GM19238 (cell line): ENCODE results near the gene PTF1A.
"Not testable (repeated sequence)": the region's sequence is repeated elsewhere in the genome, so short reads cannot be mapped to it uniquely, and the experiment has no call there.

Experiments used
- DNase-seq: peaks from one replicate; pipeline ENCODE4 v3.0.0; 2011; ENCODE audit warnings: low spot score; ENCODE audit not compliant: insufficient read length

PTF1A gene

GRCh38 chr10:23203369-23204325, 11.5 kb downstream of the PTF1A start:
- DNase-seq = no peak

- DNase-seq = no peak
Measured at GRCh38 chr10:23204773-23205172, 12.7 kb downstream of the PTF1A start.

DNA sequence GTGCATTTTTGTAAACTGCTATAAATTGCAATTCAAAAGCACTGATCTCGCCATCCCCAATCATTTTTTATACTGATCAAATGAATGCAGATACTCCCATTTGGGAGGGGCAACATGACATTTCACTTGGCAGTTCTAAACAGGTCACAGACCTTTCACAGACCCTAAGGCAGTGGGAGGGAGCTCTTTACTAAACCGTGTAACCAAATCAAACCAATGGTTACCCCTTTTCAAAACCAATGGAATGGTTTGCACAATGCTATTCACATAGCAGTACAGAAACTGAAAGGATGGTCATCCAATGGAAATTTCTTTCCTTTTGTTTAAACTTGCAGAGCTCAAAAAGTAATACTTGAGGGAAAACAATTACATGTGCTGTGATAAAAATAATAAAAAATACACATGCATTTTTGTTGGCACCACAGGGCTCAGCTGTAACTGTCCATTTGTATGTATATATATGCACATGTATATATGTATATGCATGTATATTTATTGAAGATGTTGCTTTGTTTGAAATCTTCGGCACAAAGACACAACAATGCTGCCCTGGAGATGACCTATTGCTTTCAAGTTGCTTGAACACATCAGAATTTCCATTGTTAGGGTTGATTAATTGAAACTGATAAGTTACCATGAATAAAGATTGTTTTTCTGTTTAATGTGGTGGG, 14.0 kb downstream of the PTF1A start:
- DNase-seq = no peak

- no peak for DNase-seq
Measured at GRCh38 chr10:23217471-23217870, 25.4 kb downstream of the PTF1A start.

DNA sequence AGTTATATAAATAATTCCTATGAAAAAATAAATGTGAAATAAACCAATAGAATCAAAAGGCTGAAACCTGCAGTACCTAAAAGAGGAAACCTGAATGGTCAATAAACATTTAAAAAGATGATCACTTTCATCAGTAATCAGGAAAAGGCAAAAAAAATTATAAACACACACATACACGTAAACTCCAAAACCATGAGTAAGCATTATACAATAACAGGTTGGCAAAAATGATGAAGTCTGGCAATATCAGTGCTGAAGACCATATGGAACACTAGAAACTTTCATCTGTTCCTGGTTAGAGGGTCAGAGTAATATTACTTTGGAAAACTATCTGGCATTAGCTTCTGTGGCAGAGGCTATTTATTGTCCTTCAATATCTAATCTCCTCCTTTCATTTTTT, 38.5 kb downstream of the PTF1A start:
- DNase-seq = no peak

- no peak for DNase-seq
Measured at GRCh38 chr10:23238015-23238414, 45.9 kb downstream of the PTF1A start.

DNA sequence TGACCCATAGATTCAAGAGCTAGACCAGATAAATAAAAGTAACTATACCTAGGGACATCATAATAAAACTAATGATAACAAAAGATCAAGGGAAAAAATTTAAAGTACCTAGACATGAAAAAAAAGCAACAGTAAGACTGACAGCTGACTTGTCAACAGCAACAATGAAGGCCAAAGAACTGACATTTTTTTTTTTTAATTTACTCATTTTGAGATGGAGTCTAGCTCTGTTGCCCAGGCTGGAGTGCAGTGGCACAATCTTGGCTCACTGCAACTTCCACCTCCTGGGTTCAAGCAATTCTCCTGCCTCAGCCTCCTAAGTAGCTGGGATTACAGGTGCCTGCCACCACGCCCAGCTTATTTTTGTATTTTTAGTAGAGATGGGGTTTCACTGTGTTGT, 49.7 kb downstream of the PTF1A start:
- DNase-seq = not testable (repeated sequence)
